LNCaP clone FGC (cell line): ENCODE measurements around the gene RANBP9.

Experiments
- DNase-seq: peaks from one replicate; pipeline ENCODE4 v3.0.0-alpha.2; 2011; ENCODE audit warnings: low read depth
- H3K4me3 ChIP-seq: 2 replicates; pipeline ENCODE4 v1.5.1; 2011; ENCODE audit warnings: mild to moderate bottlenecking, low read depth, low read length, control low read depth
- TF ChIP-seq, protein P1 (sequence below): IDR thresholded peaks from 2 replicates; pipeline ENCODE4 v1.5.1; 2012; ENCODE audit warnings: mild to moderate bottlenecking; ENCODE audit not compliant: control insufficient read depth, insufficient read depth; ENCODE audit errors: extremely low read depth

The RANBP9 gene

DNA sequence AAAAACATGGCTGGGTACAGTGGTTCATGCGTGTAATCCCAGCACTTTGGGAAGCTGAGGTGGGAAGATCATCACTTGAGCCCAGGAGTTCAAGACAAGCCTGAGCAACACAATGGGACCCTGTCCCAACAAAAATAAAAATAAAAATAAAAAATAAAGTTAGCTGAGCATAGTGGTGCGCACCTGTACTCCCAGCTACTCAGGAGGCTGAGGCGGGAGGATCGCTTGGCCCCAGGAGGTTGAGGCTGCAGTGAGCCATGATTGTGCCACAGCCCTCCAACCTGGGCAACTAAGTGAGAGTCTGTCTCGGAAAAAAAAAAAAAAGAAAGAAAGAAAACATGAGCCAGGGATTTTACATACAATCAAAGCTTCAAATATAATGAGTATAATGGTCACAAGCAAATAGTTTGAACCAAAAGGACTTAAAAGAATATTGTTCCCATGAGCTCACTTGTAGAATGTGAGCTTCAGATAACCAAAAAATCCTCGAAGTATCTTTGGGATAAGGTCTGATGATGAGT, 31.1 kb downstream of the RANBP9 start:
- no peak overlapping the region for H3K4me3 ChIP-seq
- DNase-seq: no peak
- TF ChIP-seq, protein P1, sequence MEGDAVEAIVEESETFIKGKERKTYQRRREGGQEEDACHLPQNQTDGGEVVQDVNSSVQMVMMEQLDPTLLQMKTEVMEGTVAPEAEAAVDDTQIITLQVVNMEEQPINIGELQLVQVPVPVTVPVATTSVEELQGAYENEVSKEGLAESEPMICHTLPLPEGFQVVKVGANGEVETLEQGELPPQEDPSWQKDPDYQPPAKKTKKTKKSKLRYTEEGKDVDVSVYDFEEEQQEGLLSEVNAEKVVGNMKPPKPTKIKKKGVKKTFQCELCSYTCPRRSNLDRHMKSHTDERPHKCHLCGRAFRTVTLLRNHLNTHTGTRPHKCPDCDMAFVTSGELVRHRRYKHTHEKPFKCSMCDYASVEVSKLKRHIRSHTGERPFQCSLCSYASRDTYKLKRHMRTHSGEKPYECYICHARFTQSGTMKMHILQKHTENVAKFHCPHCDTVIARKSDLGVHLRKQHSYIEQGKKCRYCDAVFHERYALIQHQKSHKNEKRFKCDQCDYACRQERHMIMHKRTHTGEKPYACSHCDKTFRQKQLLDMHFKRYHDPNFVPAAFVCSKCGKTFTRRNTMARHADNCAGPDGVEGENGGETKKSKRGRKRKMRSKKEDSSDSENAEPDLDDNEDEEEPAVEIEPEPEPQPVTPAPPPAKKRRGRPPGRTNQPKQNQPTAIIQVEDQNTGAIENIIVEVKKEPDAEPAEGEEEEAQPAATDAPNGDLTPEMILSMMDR: no peak

DNA sequence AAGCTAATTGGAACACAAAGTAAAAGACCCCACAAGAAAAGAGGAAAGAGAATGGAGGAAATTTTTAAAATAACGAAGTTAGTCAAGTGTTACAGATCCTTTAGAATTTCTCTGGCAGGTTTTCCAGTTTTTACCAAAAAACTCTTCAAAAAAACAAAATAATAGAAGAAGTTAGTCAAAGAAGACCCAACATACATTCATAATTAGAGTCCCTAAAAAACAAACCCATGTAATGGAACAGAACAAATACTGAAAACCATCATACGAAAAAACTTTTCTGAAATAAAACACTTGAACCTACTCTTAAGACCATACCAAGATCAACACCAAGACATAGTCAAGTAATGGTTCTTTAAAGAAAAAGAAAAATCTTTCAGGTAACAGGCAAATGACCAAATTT, 31.6 kb downstream of the RANBP9 start:
- no peak for DNase-seq
- TF ChIP-seq, protein P1: no peak
- H3K4me3 ChIP-seq: no peak overlapping the region

DNA sequence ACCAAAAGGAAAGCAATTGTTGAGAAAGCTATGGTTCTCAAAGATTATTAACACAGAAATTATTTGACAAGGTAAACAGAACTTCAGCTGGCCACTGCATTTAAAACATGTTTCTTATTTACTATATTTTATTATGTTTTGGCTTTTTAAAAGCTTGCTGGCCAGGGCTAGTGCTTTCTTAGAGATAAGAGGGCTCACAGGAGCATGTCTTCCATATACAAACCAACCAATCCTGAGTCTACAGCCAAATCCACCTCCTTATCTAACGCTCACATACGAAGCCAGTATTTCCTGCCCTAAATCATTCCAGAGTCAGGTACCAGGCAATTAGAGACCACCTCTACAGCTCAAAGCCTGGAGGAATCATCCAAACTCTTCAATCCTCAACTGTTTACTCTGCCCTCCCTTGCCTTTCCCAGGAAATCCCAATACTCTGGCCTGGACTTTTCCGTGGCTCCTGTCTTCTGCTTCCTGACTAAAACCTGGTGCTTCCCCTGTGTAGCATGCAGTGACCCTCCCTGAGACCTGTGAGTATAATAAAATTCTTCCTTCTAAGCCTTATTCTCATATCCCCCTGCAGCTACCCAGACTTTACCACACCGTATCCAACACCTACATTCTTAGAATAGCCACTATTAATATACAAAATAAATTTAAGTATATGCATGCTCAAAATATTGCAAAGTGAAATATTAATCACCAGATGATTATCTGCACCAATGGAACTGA, 33.2 kb downstream of the RANBP9 start:
- H3K4me3 ChIP-seq: peak overlapping the region; percentile 44
- TF ChIP-seq, protein P1: no peak
- no peak for DNase-seq

DNA sequence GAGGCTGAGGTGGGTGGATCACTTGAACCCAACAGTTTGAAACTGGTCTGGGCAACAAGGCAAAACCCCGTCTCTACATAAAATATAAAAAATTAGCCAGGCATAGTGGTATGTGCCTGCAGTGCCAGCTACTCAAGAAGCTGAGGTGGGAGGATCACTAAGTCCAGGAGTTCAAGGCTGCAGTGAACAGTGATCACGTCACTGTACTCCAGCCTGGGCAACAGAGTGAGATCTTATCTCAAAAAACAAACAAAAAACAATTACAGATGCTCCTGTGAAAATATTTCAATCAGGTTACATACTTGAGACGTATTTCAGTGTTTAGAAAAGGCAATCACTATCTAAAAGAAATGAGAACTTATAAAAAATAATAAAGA, 33.8 kb downstream of the RANBP9 start:
- peak; percentile 67 for DNase-seq
- TF ChIP-seq, protein P1: no peak
- H3K4me3 ChIP-seq: peak overlapping the region; percentile 44

DNA sequence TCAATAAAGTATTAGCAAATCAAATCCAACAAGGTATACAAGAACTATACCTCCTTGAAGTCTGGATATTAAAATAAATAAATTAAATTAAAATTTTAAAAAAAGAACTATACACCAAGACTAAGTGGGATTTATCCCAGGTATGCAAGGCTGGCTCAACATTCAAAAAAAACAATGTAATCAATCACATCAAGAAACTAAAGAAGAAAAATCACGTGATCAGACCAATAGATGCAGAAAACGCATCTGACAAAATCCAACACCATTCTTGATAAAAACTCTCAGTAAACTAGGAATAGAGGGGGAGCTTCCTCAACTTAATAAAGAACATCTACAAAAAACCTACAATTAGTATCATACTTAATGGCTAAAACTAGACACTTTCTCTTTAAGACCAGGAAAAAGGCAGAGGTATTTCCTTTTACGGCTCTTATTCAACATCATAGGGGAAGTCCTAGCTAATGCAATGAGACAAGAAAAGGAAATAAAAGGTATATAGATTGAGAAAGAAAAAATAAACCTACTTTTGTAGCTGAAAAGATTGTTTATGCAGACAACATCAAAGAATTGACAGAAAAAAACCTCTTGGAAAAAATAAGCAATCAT, 35.0 kb downstream of the RANBP9 start:
- DNase-seq: no peak
- H3K4me3 ChIP-seq: no peak overlapping the region
- TF ChIP-seq, protein P1: no peak

DNA sequence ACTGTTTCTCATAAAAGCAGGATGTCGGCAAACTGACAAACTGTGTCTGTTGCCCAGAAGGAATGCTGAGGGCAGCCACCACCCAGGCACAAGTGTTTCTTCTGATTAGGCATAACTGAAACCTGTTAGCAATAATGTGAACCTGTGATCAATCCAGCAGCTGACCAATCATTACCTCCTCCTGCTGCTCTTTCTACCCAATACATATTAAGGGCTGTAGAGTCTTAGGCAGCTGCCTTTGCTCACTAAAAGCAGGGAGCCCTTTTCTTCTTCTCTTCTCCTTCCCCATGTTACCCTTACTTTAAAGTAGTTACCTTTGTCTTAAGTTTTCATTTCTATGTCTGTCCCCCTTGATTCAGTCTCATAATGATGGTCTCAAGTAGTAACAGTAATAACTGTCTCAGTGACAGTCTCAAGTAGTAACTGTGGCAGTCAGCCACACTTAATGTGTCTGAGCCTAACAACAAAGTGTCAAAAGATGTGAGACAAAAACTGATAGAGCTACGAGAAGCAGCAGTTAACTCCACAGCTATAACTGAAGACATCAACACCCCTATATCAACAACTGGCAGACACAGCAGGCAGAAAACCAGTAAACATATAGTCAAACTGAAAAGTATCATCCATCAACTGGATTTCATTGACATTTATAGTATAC, 37.0 kb downstream of the RANBP9 start:
- TF ChIP-seq, protein P1: no peak
- DNase-seq: no peak
- no peak overlapping the region for H3K4me3 ChIP-seq
